HEK293 (cell line): ENCODE results near the gene CYP4V2.

Experiments used
- RBAK ChIP-seq: fragments of 450-650 bp; formaldehyde crosslinking; IDR thresholded peaks from 2 replicates; pipeline ENCODE4 v1.5.1; 2016; ENCODE audit warnings: missing biosample characterization, missing genetic modification characterization
- ZNF302 ChIP-seq: fragments of 450-650 bp; formaldehyde crosslinking; IDR thresholded peaks from 2 replicates; pipeline ENCODE4 v1.5.1; 2016; ENCODE audit warnings: missing biosample characterization, missing genetic modification characterization, low read depth
- ZNF394 ChIP-seq: fragments of 450-650 bp; formaldehyde crosslinking; IDR thresholded peaks from 2 replicates; pipeline ENCODE4 v1.5.1; 2016; ENCODE audit warnings: missing biosample characterization, missing genetic modification characterization, mild to moderate bottlenecking, moderate library complexity, borderline replicate concordance
- ZNF416 ChIP-seq: fragments of 450-650 bp; formaldehyde crosslinking; IDR thresholded peaks from 2 replicates; pipeline ENCODE4 v1.5.1; 2016; ENCODE audit warnings: missing biosample characterization, missing genetic modification characterization
- TF ChIP-seq, protein P1 (sequence below): fragments of 450-650 bp; formaldehyde crosslinking; IDR thresholded peaks from 2 replicates; pipeline ENCODE4 v1.5.1; 2016; ENCODE audit warnings: missing biosample characterization, missing genetic modification characterization

- TF ChIP-seq RBAK (no peak), ZNF416 (tag by site-specific recombination) (no peak), ZNF394 (tag by site-specific recombination) (no peak), ZNF302 (tag by site-specific recombination) (no peak)
- TF ChIP-seq, protein P1, sequence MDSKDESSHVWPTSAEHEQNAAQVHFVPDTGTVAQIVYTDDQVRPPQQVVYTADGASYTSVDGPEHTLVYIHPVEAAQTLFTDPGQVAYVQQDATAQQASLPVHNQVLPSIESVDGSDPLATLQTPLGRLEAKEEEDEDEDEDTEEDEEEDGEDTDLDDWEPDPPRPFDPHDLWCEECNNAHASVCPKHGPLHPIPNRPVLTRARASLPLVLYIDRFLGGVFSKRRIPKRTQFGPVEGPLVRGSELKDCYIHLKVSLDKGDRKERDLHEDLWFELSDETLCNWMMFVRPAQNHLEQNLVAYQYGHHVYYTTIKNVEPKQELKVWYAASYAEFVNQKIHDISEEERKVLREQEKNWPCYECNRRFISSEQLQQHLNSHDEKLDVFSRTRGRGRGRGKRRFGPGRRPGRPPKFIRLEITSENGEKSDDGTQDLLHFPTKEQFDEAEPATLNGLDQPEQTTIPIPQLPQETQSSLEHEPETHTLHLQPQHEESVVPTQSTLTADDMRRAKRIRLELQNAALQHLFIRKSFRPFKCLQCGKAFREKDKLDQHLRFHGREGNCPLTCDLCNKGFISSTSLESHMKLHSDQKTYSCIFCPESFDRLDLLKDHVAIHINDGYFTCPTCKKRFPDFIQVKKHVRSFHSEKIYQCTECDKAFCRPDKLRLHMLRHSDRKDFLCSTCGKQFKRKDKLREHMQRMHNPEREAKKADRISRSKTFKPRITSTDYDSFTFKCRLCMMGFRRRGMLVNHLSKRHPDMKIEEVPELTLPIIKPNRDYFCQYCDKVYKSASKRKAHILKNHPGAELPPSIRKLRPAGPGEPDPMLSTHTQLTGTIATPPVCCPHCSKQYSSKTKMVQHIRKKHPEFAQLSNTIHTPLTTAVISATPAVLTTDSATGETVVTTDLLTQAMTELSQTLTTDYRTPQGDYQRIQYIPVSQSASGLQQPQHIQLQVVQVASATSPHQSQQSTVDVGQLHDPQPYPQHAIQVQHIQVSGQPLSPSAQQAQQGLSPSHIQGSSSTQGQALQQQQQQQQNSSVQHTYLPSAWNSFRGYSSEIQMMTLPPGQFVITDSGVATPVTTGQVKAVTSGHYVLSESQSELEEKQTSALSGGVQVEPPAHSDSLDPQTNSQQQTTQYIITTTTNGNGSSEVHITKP, result no peak
Observed at GRCh38 chr4:186146458-186146857, 44.9 kb upstream of the CYP4V2 start.
